BE2C (cell line): ENCODE data around the gene TGFBR2.

ENCODE experiments used
- DNase-seq: peaks from one replicate; pipeline ENCODE4 v3.0.0-alpha.2; 2020
- H3K27me3 ChIP-seq: fragments of 250-450 bp; sonication (Bioruptor Pico); 2 replicates; pipeline ENCODE4 v1.5.1; 2020; ENCODE audit warnings: mild to moderate bottlenecking
- H3K36me3 ChIP-seq: fragments of 250-450 bp; sonication (Bioruptor Pico); 2 replicates; pipeline ENCODE4 v1.5.1; 2020; ENCODE audit warnings: mild to moderate bottlenecking
- H3K4me1 ChIP-seq: fragments of 250-450 bp; sonication (Bioruptor Pico); 2 replicates; pipeline ENCODE4 v1.5.1; 2020
- H3K4me3 ChIP-seq: 2 replicates; pipeline ENCODE4 v1.5.1; 2011; ENCODE audit warnings: low read depth, low read length
- H3K9me3 ChIP-seq: fragments of 250-450 bp; sonication (Bioruptor Pico); 2 replicates; pipeline ENCODE4 v1.5.1; 2020
- CTCF ChIP-seq: IDR thresholded peaks from 2 replicates; pipeline ENCODE4 v1.5.1; 2012; ENCODE audit warnings: mild to moderate bottlenecking, low read depth, low read length

TGFBR2 gene

GRCh38 chr3:30634761-30635735 lies 28.6 kb downstream of the TGFBR2 start:
- no peaks in the 10 kb centered on the region for H3K4me1 ChIP-seq
- no peaks in the 10 kb centered on the region for H3K36me3 ChIP-seq
- TF ChIP-seq CTCF = no peak
- no peak overlapping the region for H3K4me3 ChIP-seq
- H3K9me3 ChIP-seq = no peaks in the 10 kb centered on the region
- DNase-seq = no peak
- H3K27me3 ChIP-seq = no peaks in the 10 kb centered on the region

GRCh38 chr3:30637310-30638219 lies 31.2 kb downstream of the TGFBR2 start:
- TF ChIP-seq CTCF = no peak
- H3K27me3 ChIP-seq = no peaks in the 10 kb centered on the region
- no peaks in the 10 kb centered on the region for H3K9me3 ChIP-seq
- DNase-seq = no peak
- no peaks in the 10 kb centered on the region for H3K4me1 ChIP-seq
- no peaks in the 10 kb centered on the region for H3K36me3 ChIP-seq
- no peak overlapping the region for H3K4me3 ChIP-seq

GRCh38 chr3:30638685-30639412 lies 32.4 kb downstream of the TGFBR2 start:
- no peaks in the 10 kb centered on the region for H3K4me1 ChIP-seq

GRCh38 chr3:30639937-30640336 lies 33.5 kb downstream of the TGFBR2 start:
- Histone ChIP-seq H3K27me3 (no peaks in the 10 kb centered on the region), H3K9me3 (no peaks in the 10 kb centered on the region), H3K36me3 (no peaks in the 10 kb centered on the region), H3K4me1 (no peaks in the 10 kb centered on the region), H3K4me3 (no peak overlapping the region)
- DNase-seq = no peak
- TF ChIP-seq CTCF = no peak

More at GRCh38 chr3:30638685-30639412, 32.4 kb downstream of the TGFBR2 start:
- Histone ChIP-seq H3K9me3 (no peaks in the 10 kb centered on the region), H3K4me3 (no peak overlapping the region), H3K36me3 (no peaks in the 10 kb centered on the region), H3K27me3 (no peaks in the 10 kb centered on the region)
- TF ChIP-seq CTCF = no peak
- DNase-seq = peak; percentile 60

GRCh38 chr3:30640851-30641250 lies 34.5 kb downstream of the TGFBR2 start:
- no peaks in the 10 kb centered on the region for H3K4me1 ChIP-seq
- H3K4me3 ChIP-seq = no peak overlapping the region
- no peaks in the 10 kb centered on the region for H3K27me3 ChIP-seq
- no peak for DNase-seq
- no peak for TF ChIP-seq CTCF
- H3K36me3 ChIP-seq = no peaks in the 10 kb centered on the region
- no peaks in the 10 kb centered on the region for H3K9me3 ChIP-seq
